Measurements from ENCODE around the gene TMEM240.
"Not testable (repeated sequence)": the region's sequence is repeated elsewhere in the genome, so short reads cannot be mapped to it uniquely, and the experiment has no call there.

- not testable (repeated sequence) for TF ChIP-seq POLR2A (IDR thresholded peaks at IDR 0.05; ENCODE audit: low read depth, low read length); CTCF (IDR thresholded peaks at IDR 0.05; ENCODE audit: extremely low read depth in 1 of 2, insufficient read depth in 1 of 2, low read depth in 1 of 2, low read length in 2 of 2); POLR2AphosphoS5 (IDR thresholded peaks at IDR 0.05; ENCODE audit: insufficient read depth, low read depth, low read length)
These were observed 17.3 kb upstream of the TMEM240 start for GRCh38 chr1:1557688-1558087.
